Lower lobe of right lung (tissue), 2 donors: ENCODE results near the gene MMD. TPM values are rescaled to one million over a fixed set of nuclear protein-coding genes. Genes with fewer than 3 reads are reported as not detected.

Source experiments
- ATAC-seq, 2 donors: fragments of 200-7000 bp; cut with Tn5 transposase; one replicate each; pipeline ENCODE4 v1.9.1; 2020 to 2022; ENCODE audit warnings: mild to moderate bottlenecking in 2 of 2, moderate library complexity in 2 of 2
- DNase-seq: peaks from one replicate; pipeline ENCODE4 v3.0.0-alpha.2; 2020
- H3K27ac ChIP-seq: fragments of 200-600 bp; one replicate; pipeline ENCODE4 v1.8.0; 2022
- H3K27me3 ChIP-seq: fragments of 200-600 bp; one replicate; pipeline ENCODE4 v1.8.0; 2022; ENCODE audit warnings: low read depth
- H3K36me3 ChIP-seq: fragments of 200-600 bp; one replicate; pipeline ENCODE4 v1.8.0; 2022; ENCODE audit warnings: mild to moderate bottlenecking
- H3K4me1 ChIP-seq: fragments of 200-600 bp; one replicate; pipeline ENCODE4 v1.8.0; 2022
- H3K4me3 ChIP-seq: fragments of 200-600 bp; one replicate; pipeline ENCODE4 v1.8.0; 2022; ENCODE audit warnings: mild to moderate bottlenecking
- H3K9me3 ChIP-seq: fragments of 200-600 bp; one replicate; pipeline ENCODE4 v1.8.0; 2022
- CTCF ChIP-seq: fragments of 200-600 bp; IDR thresholded peaks from one replicate; pipeline ENCODE4 v1.8.0; 2022; ENCODE audit warnings: antibody characterized with exemption, mild to moderate bottlenecking
- intact Hi-C: fragments of 100-400 bp; cut with DNase I; formaldehyde crosslinking; loops from one replicate; pipeline ENCODE4 v1.11.0; 2022
- total RNA-seq: library from RNA; stranded (reverse); fragmentation: NEBNext Ultra II Directional; extraction: Animal tissue kit (Norgen Biotek cat#: 25700); gene quantifications from one replicate; pipeline ENCODE4 v1.2.1, GENCODE V29; 2021
- donor health status: DM: no; HTN: yes; CAD: no; lungs with severe emphysema.

The MMD gene
- total RNA-seq, 1 donor from 2014 or later, result 23.1 TPM

GRCh38 chr17:55383771-55384642 is 37.6 kb downstream of the MMD start:
- intact Hi-C loops, result no loop called here
- Histone ChIP-seq H3K36me3 (no peaks in the 10 kb centered on the region), H3K9me3 (no peaks in the 10 kb centered on the region), H3K27ac (no peak overlapping the region), H3K27me3 (no peaks in the 10 kb centered on the region), H3K4me1 (no peaks in the 10 kb centered on the region), H3K4me3 (no peak overlapping the region)
- DNase-seq, result no peak
- no peak for ATAC-seq
- no peak for TF ChIP-seq CTCF

- intact Hi-C loops, result no loop called here
- ATAC-seq (no peak), DNase-seq (no peak)
- H3K27me3 ChIP-seq, result no peaks in the 10 kb centered on the region
- H3K9me3 ChIP-seq, result no peaks in the 10 kb centered on the region
- TF ChIP-seq CTCF, result no peak
- no peak overlapping the region for H3K27ac ChIP-seq
- no peaks in the 10 kb centered on the region for H3K36me3 ChIP-seq
- H3K4me3 ChIP-seq, result no peak overlapping the region
- no peaks in the 10 kb centered on the region for H3K4me1 ChIP-seq
Observed at GRCh38 chr17:55381017-55381770, 40.4 kb downstream of the MMD start.

- Histone ChIP-seq H3K36me3 (no peaks in the 10 kb centered on the region), H3K4me1 (no peaks in the 10 kb centered on the region), H3K9me3 (no peaks in the 10 kb centered on the region), H3K27ac (no peak overlapping the region), H3K4me3 (no peak overlapping the region), H3K27me3 (no peaks in the 10 kb centered on the region)
- TF ChIP-seq CTCF, result no peak
- ATAC-seq (no peak), DNase-seq (no peak)
- intact Hi-C loops, result no loop called here
Observed at GRCh38 chr17:55377671-55378275, 43.9 kb downstream of the MMD start.

- H3K36me3 ChIP-seq, result no peaks in the 10 kb centered on the region
- no peak overlapping the region for H3K27ac ChIP-seq
- H3K9me3 ChIP-seq, result no peaks in the 10 kb centered on the region
- TF ChIP-seq CTCF, result no peak
- H3K27me3 ChIP-seq, result no peaks in the 10 kb centered on the region
- no peak for DNase-seq
- intact Hi-C loops, result no loop called here
- no peaks in the 10 kb centered on the region for H3K4me1 ChIP-seq
- no peak for ATAC-seq
- H3K4me3 ChIP-seq, result no peak overlapping the region
Observed at GRCh38 chr17:55368706-55369105, 52.9 kb downstream of the MMD start.

GRCh38 chr17:55366020-55366481 is 55.6 kb downstream of the MMD start:
- Histone ChIP-seq H3K4me3 (no peak overlapping the region), H3K36me3 (no peaks in the 10 kb centered on the region), H3K27ac (no peak overlapping the region), H3K9me3 (no peaks in the 10 kb centered on the region), H3K27me3 (no peaks in the 10 kb centered on the region), H3K4me1 (no peaks in the 10 kb centered on the region)
- DNase-seq (no peak), ATAC-seq (no peak)
- no peak for TF ChIP-seq CTCF
- intact Hi-C loops, result no loop called here
